PFSK-1 (cell line): ENCODE data around the gene MUS81.

Experiments
- FOXP2 ChIP-seq: optimal IDR thresholded peaks from 2 replicates; pipeline ENCODE3; 2011; ENCODE audit warnings: borderline replicate concordance, control low read depth, inconsistent platforms; ENCODE audit not compliant: insufficient read depth; ENCODE audit errors: extremely low read length, extremely low read depth
- POLR2AphosphoS5 ChIP-seq: IDR thresholded peaks from 2 replicates; pipeline ENCODE4 v1.6.1; 2012; ENCODE audit warnings: low read depth, mild to moderate bottlenecking, control low read depth, low read length, moderate library complexity
- REST ChIP-seq, 2 experiments: IDR thresholded peaks; 2 replicates each; pipeline versions ENCODE4 v1.6.1 to v1.8.0; 2011 to 2012; ENCODE audit warnings: low read depth in 2 of 2, low read length in 2 of 2, control low read depth in 1 of 2, inconsistent platforms in 1 of 2, mild to moderate bottlenecking in 1 of 2, moderate library complexity in 1 of 2; ENCODE audit not compliant: insufficient read depth in 1 of 2
- SIN3A ChIP-seq: IDR thresholded peaks from 2 replicates; pipeline ENCODE4 v1.6.1; 2012; ENCODE audit warnings: mild to moderate bottlenecking, low read length, moderate library complexity, borderline replicate concordance; ENCODE audit not compliant: insufficient read depth
- TAF1 ChIP-seq: IDR thresholded peaks from 2 replicates; pipeline ENCODE4 v1.6.1; 2012; ENCODE audit warnings: low read length, control low read depth, borderline replicate concordance; ENCODE audit not compliant: insufficient read depth

Gene MUS81

GRCh38 chr11:65897020-65897471 is 36.8 kb downstream of the MUS81 start:
- TF ChIP-seq POLR2AphosphoS5 (no peak), SIN3A (no peak), REST (IDR thresholded peaks at IDR 0.05; ENCODE audit: insufficient read depth in 1 of 2, low read depth in 2 of 2, low read length in 2 of 2) (no peak), TAF1 (no peak), FOXP2 (no peak)

- TF ChIP-seq POLR2AphosphoS5 (no peak), SIN3A (no peak), REST (IDR thresholded peaks at IDR 0.05; ENCODE audit: insufficient read depth in 1 of 2, low read depth in 2 of 2, low read length in 2 of 2) (no peak)
Measured at GRCh38 chr11:65898656-65899355, 38.6 kb downstream of the MUS81 start.

GRCh38 chr11:65899356-65900124 is 39.3 kb downstream of the MUS81 start:
- TF ChIP-seq REST (IDR thresholded peaks at IDR 0.05; ENCODE audit: insufficient read depth in 1 of 2, low read depth in 2 of 2, low read length in 2 of 2), result no peak; a peak in 1 of 4 replicates
- no peak for TF ChIP-seq FOXP2
- peak; percentile 79; the same call in 1 of the 2 replicates for TF ChIP-seq TAF1
- 0 out of 2 replicates have a peak, but pooled peaks have one; percentile 34 for TF ChIP-seq POLR2AphosphoS5
- TF ChIP-seq SIN3A, result peak; percentile 71; the same call in 1 of the 2 replicates

GRCh38 chr11:65900125-65900898 is 40.1 kb downstream of the MUS81 start, which contains the start of gene FOSL1:
FOSL1 (minus strand) TSS chr11:65900388; CDS start chr11:65900339, 49 bp downstream.
- peak; percentile 84 for TF ChIP-seq SIN3A
- no peak for TF ChIP-seq FOXP2
- peak in 1 of 2 experiments; percentile 58; a peak in 1 of 4 replicates for TF ChIP-seq REST (IDR thresholded peaks at IDR 0.05; ENCODE audit: insufficient read depth in 1 of 2, low read depth in 2 of 2, low read length in 2 of 2)
- TF ChIP-seq TAF1, result peak; percentile 92; the same call in 1 of the 2 replicates
- TF ChIP-seq POLR2AphosphoS5, result peak; percentile 91
